A673 (cell line): ENCODE measurements around the gene PSMB2. TPM values are rescaled to one million over a fixed set of nuclear protein-coding genes. Genes with fewer than 3 reads are reported as not detected.

Experiments
- BruUV-seq: library from RNA; stranded (reverse); fragments of 400-500 nt; replicated peaks from 2 replicates; lab custom pipeline; 2021; lab: Mats Ljungman, UMichigan
- CTCF ChIA-PET: fragments of 300-600 bp; sonication (Branson Sonifier 250); formaldehyde crosslinking; loops from one replicate; lab custom pipeline; 2022; ENCODE audit warnings: antibody characterized with exemption; lab: Charles Lee
- POLR2A ChIA-PET: fragments of 300-600 bp; sonication (Branson Sonifier 250); formaldehyde crosslinking; loops from one replicate; lab custom pipeline; 2022; ENCODE audit warnings: antibody characterized with exemption; ENCODE audit not compliant: low non-redundant PET; lab: Charles Lee
- DNase-seq: peaks from one replicate; pipeline ENCODE4 v3.0.0-alpha.2; 2015; ENCODE audit warnings: low spot score
- H3K27ac ChIP-seq: fragments of 200-600 bp; sonication (generic); 2 replicates; pipeline ENCODE4 v1.5.1; 2016; ENCODE audit warnings: mixed run types, low read depth, mild to moderate bottlenecking, mixed read lengths, antibody characterized with exemption, low read length; ENCODE audit not compliant: poor library complexity, severe bottlenecking
- H3K27me3 ChIP-seq: fragments of 200-600 bp; sonication (generic); replicated peaks from 2 replicates; pipeline ENCODE4 v1.6.1; 2017; ENCODE audit warnings: mixed run types, low read depth, mild to moderate bottlenecking, mixed read lengths, antibody characterized with exemption, low read length; ENCODE audit not compliant: insufficient read depth, poor library complexity
- H3K36me3 ChIP-seq: fragments of 200-600 bp; sonication (generic); 2 replicates; pipeline ENCODE4 v1.6.1; 2016; ENCODE audit warnings: mixed run types, mild to moderate bottlenecking, mixed read lengths, antibody characterized with exemption, low read length; ENCODE audit not compliant: insufficient read depth, poor library complexity, severe bottlenecking
- H3K4me1 ChIP-seq: fragments of 200-600 bp; sonication (generic); 2 replicates; pipeline ENCODE4 v1.6.1; 2017; ENCODE audit warnings: mixed run types, mild to moderate bottlenecking, mixed read lengths, antibody characterized with exemption, low read length; ENCODE audit not compliant: insufficient read depth, poor library complexity, severe bottlenecking
- H3K4me3 ChIP-seq: fragments of 200-600 bp; sonication (generic); 2 replicates; pipeline ENCODE4 v1.5.1; 2016; ENCODE audit warnings: low read depth, mixed run types, mild to moderate bottlenecking, mixed read lengths, low read length; ENCODE audit not compliant: poor library complexity, severe bottlenecking
- H3K9me3 ChIP-seq: fragments of 200-600 bp; sonication (generic); 2 replicates; pipeline ENCODE4 v1.6.1; 2016; ENCODE audit warnings: mixed run types, low read depth, mild to moderate bottlenecking, mixed read lengths, antibody characterized with exemption, low read length; ENCODE audit not compliant: poor library complexity, severe bottlenecking
- CTCF ChIP-seq: fragments of 300-800, 200-600 bp; sonication (generic); conservative IDR thresholded peaks from 2 replicates; pipeline ENCODE4 v1.5.1; 2017; ENCODE audit warnings: low read depth, mild to moderate bottlenecking, antibody characterized with exemption, low read length, moderate library complexity, mixed read lengths
- EZH2 ChIP-seq: fragments of 200-600 bp; sonication (generic); IDR thresholded peaks from 2 replicates; pipeline ENCODE4 v1.6.1; 2017; ENCODE audit warnings: borderline replicate concordance, low read depth, mild to moderate bottlenecking, mixed read lengths, antibody characterized with exemption, low read length; ENCODE audit not compliant: poor library complexity, severe bottlenecking
- intact Hi-C: fragments of 100-400 bp; cut with micrococcal nuclease; formaldehyde crosslinking; loops from one replicate; pipeline ENCODE4 v1.10.0; 2022; ENCODE audit not compliant: unreplicated experiment
- total RNA-seq: library from RNA; stranded (reverse); gene quantifications from 2 replicates; pipeline ENCODE4 v1.2.3, GENCODE V29; 2021

Gene PSMB2
- total RNA-seq, 1 experiment from 2014 or later: 169 TPM

GRCh38 chr1:35637401-35637809 lies 3.9 kb downstream of the PSMB2 start:
- peaks cover 26% of the 10 kb centered on the region for H3K4me1 ChIP-seq
- H3K36me3 ChIP-seq: peaks cover 38% of the 10 kb centered on the region
- POLR2A ChIA-PET: no interaction called here
- H3K27ac ChIP-seq: peak overlapping the region; percentile 75
- CTCF ChIA-PET: no interaction called here
- TF ChIP-seq EZH2: no peak
- no peak for TF ChIP-seq CTCF
- H3K27me3 ChIP-seq: no peaks in the 10 kb centered on the region
- peak overlapping the region; percentile 35 for H3K4me3 ChIP-seq
- intact Hi-C loops: no loop called here
- no peaks in the 10 kb centered on the region for H3K9me3 ChIP-seq
- DNase-seq: peak; percentile 88
- no TSS peak for BruUV-seq

GRCh38 chr1:35633547-35633946 lies 7.8 kb downstream of the PSMB2 start:
- DNase-seq: no peak
- Histone ChIP-seq H3K27ac (no peak overlapping the region), H3K4me3 (no peak overlapping the region), H3K4me1 (peaks cover 29% of the 10 kb centered on the region), H3K36me3 (peaks cover 76% of the 10 kb centered on the region), H3K9me3 (no peaks in the 10 kb centered on the region), H3K27me3 (no peaks in the 10 kb centered on the region)
- ChIA-PET POLR2A (no interaction called here), CTCF (interaction anchor here (1.4 kb wide), 1 partner anchor 82 kb away, joined by 3 read pairs; no protein-coding TSS in a partner anchor)
- intact Hi-C loops: no loop called here
- no peak for TF ChIP-seq EZH2
- TF ChIP-seq CTCF: no peak
- BruUV-seq: no TSS peak

GRCh38 chr1:35631396-35631795 lies 9.9 kb downstream of the PSMB2 start:
- Histone ChIP-seq H3K4me3 (no peak overlapping the region), H3K36me3 (peaks cover 86% of the 10 kb centered on the region), H3K27ac (no peak overlapping the region), H3K27me3 (no peaks in the 10 kb centered on the region), H3K4me1 (peaks cover 10% of the 10 kb centered on the region), H3K9me3 (no peaks in the 10 kb centered on the region)
- CTCF ChIA-PET: no interaction called here
- no peak for DNase-seq
- no TSS peak for BruUV-seq
- TF ChIP-seq CTCF (no peak), EZH2 (no peak)
- intact Hi-C loops: no loop called here
- POLR2A ChIA-PET: no interaction called here
